IMR-90 (cell line): Measurements from ENCODE around the gene TEAD1. TPM values are rescaled to one million over a fixed set of nuclear protein-coding genes. Genes with fewer than 3 reads are reported as not detected.

ENCODE experiments used
- ATAC-seq: fragments of 200-7000 bp; cut with Tn5 transposase; 2 replicates; pipeline ENCODE4 v1.9.1; 2020; ENCODE audit warnings: low read depth, mild to moderate bottlenecking, moderate library complexity
- BruUV-seq: library from RNA; stranded (reverse); fragments of 400-500 nt; replicated peaks from 2 replicates; lab custom pipeline; 2021; lab: Mats Ljungman, UMichigan
- CTCF ChIA-PET: fragments of 300-600 bp; formaldehyde crosslinking; extraction: SDS; loops from one replicate; lab custom pipeline; 2021; ENCODE audit warnings: antibody characterized with exemption; lab: Yijun Ruan, JAX
- POLR2A ChIA-PET: fragments of 300-600 bp; sonication (Branson Sonifier 250); formaldehyde crosslinking; loops from one replicate; lab custom pipeline; 2022; ENCODE audit warnings: antibody characterized with exemption; ENCODE audit not compliant: unreplicated experiment; lab: Charles Lee
- DNase-seq: peaks from one replicate; pipeline ENCODE4 v3.0.0; 2013
- H2AFZ ChIP-seq: replicated peaks from 2 replicates; pipeline ENCODE3; 2013; ENCODE audit warnings: low read length, mild to moderate bottlenecking; ENCODE audit not compliant: poor library complexity
- H2AK5ac ChIP-seq: 2 replicates; pipeline ENCODE4 v1.6.1; 2013; ENCODE audit warnings: low read depth, low read length, inconsistent platforms
- H2AK9ac ChIP-seq: replicated peaks from 2 replicates; pipeline ENCODE3; 2013; ENCODE audit warnings: mild to moderate bottlenecking, low read depth, low read length, moderate library complexity; ENCODE audit not compliant: poor library complexity
- H2BK120ac ChIP-seq: 2 replicates; pipeline ENCODE4 v1.6.1; 2013; ENCODE audit warnings: low read depth, low read length, inconsistent platforms
- H2BK15ac ChIP-seq: 3 replicates; pipeline ENCODE4 v1.6.1; 2013; ENCODE audit warnings: low read depth, low read length, inconsistent platforms
- H2BK20ac ChIP-seq: 2 replicates; pipeline ENCODE4 v1.6.1; 2013; ENCODE audit warnings: low read depth, mild to moderate bottlenecking, inconsistent platforms, low read length, moderate library complexity
- H2BK5ac ChIP-seq: 2 replicates; pipeline ENCODE4 v1.6.1; 2013; ENCODE audit warnings: mild to moderate bottlenecking, low read depth, low read length, inconsistent platforms; ENCODE audit not compliant: poor library complexity, severe bottlenecking
- H3K14ac ChIP-seq: replicated peaks from 2 replicates; pipeline ENCODE4 v1.6.1; 2013; ENCODE audit warnings: low read depth, low read length, inconsistent platforms
- H3K18ac ChIP-seq: 2 replicates; pipeline ENCODE4 v1.6.1; 2013; ENCODE audit warnings: low read depth, low read length, control low read depth
- H3K23ac ChIP-seq: 2 replicates; pipeline ENCODE4 v1.6.1; 2013; ENCODE audit warnings: low read depth, low read length, inconsistent platforms
- H3K27ac ChIP-seq: 2 replicates; pipeline ENCODE4 v1.5.1; 2013; ENCODE audit warnings: mild to moderate bottlenecking, control low read depth, low read length; ENCODE audit not compliant: insufficient read depth
- H3K27me3 ChIP-seq: 2 replicates; pipeline ENCODE4 v1.6.1; 2013; ENCODE audit warnings: low read length; ENCODE audit not compliant: control insufficient read depth, insufficient read depth
- H3K36me3 ChIP-seq: 2 replicates; pipeline ENCODE4 v1.6.1; 2013; ENCODE audit warnings: low read length, mixed read lengths; ENCODE audit not compliant: control insufficient read depth, insufficient read depth
- H3K4ac ChIP-seq: 2 replicates; pipeline ENCODE4 v1.6.1; 2013; ENCODE audit warnings: low read depth, low read length, inconsistent platforms
- H3K4me1 ChIP-seq: 2 replicates; pipeline ENCODE4 v1.6.1; 2013; ENCODE audit warnings: low read length, mixed read lengths; ENCODE audit not compliant: control insufficient read depth, insufficient read depth
- H3K4me2 ChIP-seq: 2 replicates; pipeline ENCODE4 v1.6.1; 2013; ENCODE audit warnings: low read depth, mild to moderate bottlenecking, control low read depth, low read length, moderate library complexity
- H3K4me3 ChIP-seq: 2 replicates; pipeline ENCODE4 v1.5.1; 2013; ENCODE audit warnings: low read depth, mild to moderate bottlenecking, control low read depth, low read length, moderate library complexity; ENCODE audit not compliant: insufficient read depth
- H3K56ac ChIP-seq: 2 replicates; pipeline ENCODE4 v1.6.1; 2013; ENCODE audit warnings: low read length, inconsistent platforms; ENCODE audit not compliant: insufficient read depth; ENCODE audit errors: extremely low read depth
- H3K79me1 ChIP-seq, 2 experiments: 2 replicates each; pipeline ENCODE4 v1.6.1; 2013; ENCODE audit warnings: low read length in 2 of 2, inconsistent platforms in 1 of 2, low read depth in 1 of 2
- H3K9ac ChIP-seq: 2 replicates; pipeline ENCODE4 v1.6.1; 2013; ENCODE audit warnings: low read depth, low read length, control low read depth
- H3K9me1 ChIP-seq: 2 replicates; pipeline ENCODE4 v1.6.1; 2013; ENCODE audit warnings: low read length, inconsistent platforms; ENCODE audit not compliant: insufficient read depth
- H3K9me3 ChIP-seq: 2 replicates; pipeline ENCODE4 v1.6.1; 2013; ENCODE audit warnings: low read length; ENCODE audit not compliant: control insufficient read depth, insufficient read depth
- H4K20me1 ChIP-seq: 2 replicates; pipeline ENCODE4 v1.6.1; 2013; ENCODE audit warnings: low read length, inconsistent platforms; ENCODE audit not compliant: insufficient read depth
- H4K5ac ChIP-seq: 2 replicates; pipeline ENCODE4 v1.6.1; 2013; ENCODE audit warnings: mild to moderate bottlenecking, low read depth, low read length, control low read depth
- H4K8ac ChIP-seq, 2 experiments: 2 replicates each; pipeline ENCODE4 v1.6.1; 2013; ENCODE audit warnings: low read depth in 2 of 2, low read length in 2 of 2, control low read depth in 1 of 2, inconsistent platforms in 1 of 2
- H4K91ac ChIP-seq: 2 replicates; pipeline ENCODE4 v1.6.1; 2013; ENCODE audit warnings: low read depth, low read length, inconsistent platforms; ENCODE audit not compliant: insufficient read depth
- BHLHE40 ChIP-seq: fragments of 150-350 bp; IDR thresholded peaks from 2 replicates; pipeline ENCODE4 v1.6.1; 2016; ENCODE audit warnings: mild to moderate bottlenecking, low read depth, low read length
- CEBPB ChIP-seq: IDR thresholded peaks from 2 replicates; pipeline ENCODE4 v1.6.1; 2012; ENCODE audit warnings: low read depth, low read length, improper control_type of control experiment
- CHD1 ChIP-seq: IDR thresholded peaks from 2 replicates; pipeline ENCODE4 v1.6.1; 2012; ENCODE audit warnings: low read depth, low read length, improper control_type of control experiment
- CTCF ChIP-seq: conservative IDR thresholded peaks from 2 replicates; pipeline ENCODE4 v1.5.1; 2012; ENCODE audit warnings: mild to moderate bottlenecking, low read depth, low read length, improper control_type of control experiment
- FOS ChIP-seq: fragments of 150-350 bp; IDR thresholded peaks from 2 replicates; pipeline ENCODE4 v1.6.1; 2016; ENCODE audit warnings: low read depth, low read length
- MAFK ChIP-seq: IDR thresholded peaks from 2 replicates; pipeline ENCODE4 v1.6.1; 2012; ENCODE audit warnings: low read depth, low read length, improper control_type of control experiment
- MAZ ChIP-seq: IDR thresholded peaks from 2 replicates; pipeline ENCODE4 v1.6.1; 2012; ENCODE audit warnings: low read depth, mild to moderate bottlenecking, low read length, improper control_type of control experiment, moderate library complexity, borderline replicate concordance
- MXI1 ChIP-seq: IDR thresholded peaks from 2 replicates; pipeline ENCODE4 v1.6.1; 2012; ENCODE audit warnings: low read depth, mild to moderate bottlenecking, low read length, moderate library complexity, borderline replicate concordance
- NFE2L2 ChIP-seq: fragments of 150-350 bp; IDR thresholded peaks from 2 replicates; pipeline ENCODE4 v1.6.1; 2016; ENCODE audit warnings: low read depth, mild to moderate bottlenecking, low read length
- POLR2A ChIP-seq: IDR thresholded peaks from 2 replicates; pipeline ENCODE4 v1.6.1; 2012; ENCODE audit warnings: mild to moderate bottlenecking, low read depth, low read length
- RAD21 ChIP-seq: IDR thresholded peaks from 2 replicates; pipeline ENCODE4 v1.6.1; 2012; ENCODE audit warnings: low read length, improper control_type of control experiment
- RCOR1 ChIP-seq: IDR thresholded peaks from 2 replicates; pipeline ENCODE4 v1.6.1; 2012; ENCODE audit warnings: mild to moderate bottlenecking, low read length, improper control_type of control experiment; ENCODE audit not compliant: insufficient replicate concordance
- RFX5 ChIP-seq: IDR thresholded peaks from 2 replicates; pipeline ENCODE4 v1.8.0; 2012; ENCODE audit warnings: low read depth, mild to moderate bottlenecking, low read length, moderate library complexity
- SMC3 ChIP-seq: fragments of 150-350 bp; IDR thresholded peaks from 2 replicates; pipeline ENCODE4 v1.6.1; 2016; ENCODE audit warnings: low read depth, mild to moderate bottlenecking, antibody characterized with exemption, low read length, moderate library complexity
- USF2 ChIP-seq: fragments of 150-350 bp; IDR thresholded peaks from 2 replicates; pipeline ENCODE4 v1.6.1; 2017; ENCODE audit warnings: mild to moderate bottlenecking, antibody characterized with exemption, low read length, low read depth
- WGBS, 2 experiments: methylation state at CpG; one replicate each; pipeline versions ENCODE4 v1.1.5 to v1.1.7; 2013; ENCODE audit warnings: missing lambda C conversion rate in 2 of 2; ENCODE audit not compliant: insufficient read length in 1 of 2; ENCODE audit errors: extremely low coverage in 2 of 2; 5-methylcytosine and 5-hydroxymethylcytosine counted together
- dilution Hi-C: fragments of 300-500 bp; cut with HindIII; formaldehyde crosslinking; loops from one replicate; pipeline ENCODE4 v1.14.3; 2018; ENCODE audit warnings: low sequenced_read_pairs; ENCODE audit not compliant: unreplicated experiment
- in situ Hi-C: fragments of 300-500 bp; cut with MboI; formaldehyde crosslinking; loops from 3 replicates; pipeline ENCODE4 v1.14.3; 2019; ENCODE audit warnings: low sequenced_read_pairs, inconsistent platforms, mixed read lengths
- intact Hi-C: fragments of 100-400 bp; cut with micrococcal nuclease; formaldehyde crosslinking; loops from 2 replicates; pipeline ENCODE4 v1.10.0; 2022
- polyA plus RNA-seq, 3 experiments: library from polyadenylated mRNA; depleted of rRNA; stranded (reverse); fragments of >200 nt; gene quantifications; 2 replicates each; pipeline ENCODE4 v1.2.3, GENCODE V29; 2012; ENCODE audit warnings: low replicate concordance in 1 of 3
- total RNA-seq: library from RNA; depleted of rRNA; stranded (reverse); fragments of >200 nt; gene quantifications from 2 replicates; pipeline ENCODE4 v1.2.3, GENCODE V29; 2012
- TF ChIP-seq, protein P1 (sequence below): fragments of 150-350 bp; IDR thresholded peaks from 2 replicates; pipeline ENCODE4 v1.6.1; 2016; ENCODE audit warnings: low read depth, mild to moderate bottlenecking, low read length, moderate library complexity, borderline replicate concordance

TEAD1 gene
- total and polyA plus RNA-seq, 2 of the 4 experiments (the other 2 are of a cell fraction) = 51.8 to 69.2 TPM

- WGBS, 2 experiments = 100% methylated on average over 1 of the region's 3 CpGs; no CpG with 5 or more reads in 1 of the 2 experiments
- Histone ChIP-seq H3K36me3 (no peaks in the 10 kb centered on the region), H3K18ac (no peak overlapping the region), H3K79me1 (peaks cover 40 to 88% of the 10 kb centered on the region in 2 experiments), H2BK5ac (no peak overlapping the region), H3K27me3 (no peaks in the 10 kb centered on the region), H2AFZ (no peak overlapping the region), H2AK5ac (no peak overlapping the region), H2BK20ac (no peak overlapping the region), H3K23ac (no peak overlapping the region), H3K27ac (no peak overlapping the region), H3K56ac (no peak overlapping the region), H3K4me1 (peaks cover 30% of the 10 kb centered on the region), H3K4me2 (no peak overlapping the region), H3K4me3 (no peak overlapping the region), H2AK9ac (no peak overlapping the region), H4K91ac (no peak overlapping the region), H3K9me3 (no peaks in the 10 kb centered on the region), H3K9ac (no peak overlapping the region), H2BK120ac (no peak overlapping the region), H3K14ac (no peak overlapping the region), H4K5ac (no peak overlapping the region; the same call in 1 of the 2 replicates), H3K9me1 (peaks cover 50% of the 10 kb centered on the region), H4K20me1 (peaks cover 90% of the 10 kb centered on the region), H4K8ac (no peak overlapping the region), H3K4ac (no peak overlapping the region), H2BK15ac (no peak overlapping the region)
- TF ChIP-seq CTCF = no peak
- TF ChIP-seq SMC3 = no peak
- TF ChIP-seq RCOR1 = no peak
- TF ChIP-seq RAD21 = no peak
- no peak for TF ChIP-seq FOS
- TF ChIP-seq MXI1 = no peak
- TF ChIP-seq CEBPB = no peak
- no peak for TF ChIP-seq MAFK
- TF ChIP-seq NFE2L2 = no peak
- no peak for TF ChIP-seq RFX5
- TF ChIP-seq, protein P1, sequence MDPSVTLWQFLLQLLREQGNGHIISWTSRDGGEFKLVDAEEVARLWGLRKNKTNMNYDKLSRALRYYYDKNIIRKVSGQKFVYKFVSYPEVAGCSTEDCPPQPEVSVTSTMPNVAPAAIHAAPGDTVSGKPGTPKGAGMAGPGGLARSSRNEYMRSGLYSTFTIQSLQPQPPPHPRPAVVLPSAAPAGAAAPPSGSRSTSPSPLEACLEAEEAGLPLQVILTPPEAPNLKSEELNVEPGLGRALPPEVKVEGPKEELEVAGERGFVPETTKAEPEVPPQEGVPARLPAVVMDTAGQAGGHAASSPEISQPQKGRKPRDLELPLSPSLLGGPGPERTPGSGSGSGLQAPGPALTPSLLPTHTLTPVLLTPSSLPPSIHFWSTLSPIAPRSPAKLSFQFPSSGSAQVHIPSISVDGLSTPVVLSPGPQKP = no peak
- no peak for TF ChIP-seq USF2
- TF ChIP-seq BHLHE40 = no peak
- no peak for TF ChIP-seq POLR2A
- no peak for TF ChIP-seq MAZ
- no peak for TF ChIP-seq CHD1
- dilution Hi-C loops = no loop called here
- no TSS peak for BruUV-seq
- ChIA-PET POLR2A (no interaction called here), CTCF (no interaction called here)
- DNase-seq = peak; percentile 54
- in situ Hi-C loops = no loop called here
- intact Hi-C loops = no loop called here
- ATAC-seq = no peak
Observed at GRCh38 chr11:12731841-12732336, 57.7 kb downstream of the TEAD1 start.
